Activated T-cell treated with anti-CD3 and anti-CD28 coated beads for 1 hour (primary cell): ENCODE data around the gene NOMO2.
"Not testable (repeated sequence)": the region's sequence is repeated elsewhere in the genome, so short reads cannot be mapped to it uniquely, and the experiment has no call there.

Source experiments
- DNase-seq: peaks from one replicate; pipeline ENCODE4 v3.0.0-alpha.2; 2020; ENCODE audit warnings: low read depth

The NOMO2 gene

GRCh38 chr16:18518536-18519283 is 43.2 kb downstream of the NOMO2 start:
- DNase-seq, result not testable (repeated sequence)

- not testable (repeated sequence) for DNase-seq
Measured at GRCh38 chr16:18498430-18498829, 63.5 kb downstream of the NOMO2 start.

GRCh38 chr16:18497032-18497431 is 64.9 kb downstream of the NOMO2 start:
- not testable (repeated sequence) for DNase-seq

GRCh38 chr16:18492118-18492897 is 69.6 kb downstream of the NOMO2 start:
- not testable (repeated sequence) for DNase-seq

- DNase-seq, result not testable (repeated sequence)
Measured at GRCh38 chr16:18436025-18436424, 125.9 kb downstream of the NOMO2 start.

- not testable (repeated sequence) for DNase-seq
Measured at GRCh38 chr16:18415827-18416226, 146.1 kb downstream of the NOMO2 start.

GRCh38 chr16:18409532-18410293 is 152.2 kb downstream of the NOMO2 start:
- not testable (repeated sequence) for DNase-seq

GRCh38 chr16:18401851-18402657 is 159.8 kb downstream of the NOMO2 start:
- not testable (repeated sequence) for DNase-seq

GRCh38 chr16:18401159-18401558 is 160.7 kb downstream of the NOMO2 start:
- not testable (repeated sequence) for DNase-seq

- DNase-seq, result not testable (repeated sequence)
Measured at GRCh38 chr16:18394363-18394762, 167.5 kb downstream of the NOMO2 start.

GRCh38 chr16:18387767-18388166 is 174.1 kb downstream of the NOMO2 start:
- not testable (repeated sequence) for DNase-seq

- not testable (repeated sequence) for DNase-seq
Measured at GRCh38 chr16:18386517-18386916, 175.4 kb downstream of the NOMO2 start.

- not testable (repeated sequence) for DNase-seq
Measured at GRCh38 chr16:18385285-18385684, 176.6 kb downstream of the NOMO2 start.

- not testable (repeated sequence) for DNase-seq
Measured at GRCh38 chr16:18384869-18385268, 177.0 kb downstream of the NOMO2 start.

- DNase-seq, result not testable (repeated sequence)
Measured at GRCh38 chr16:18384098-18384636, 177.7 kb downstream of the NOMO2 start.

- DNase-seq, result not testable (repeated sequence)
Measured at GRCh38 chr16:18382696-18383095, 179.2 kb downstream of the NOMO2 start.
